GM12878 (cell line): ENCODE data around the gene IL1B.

Experiments used
- CEBPB ChIP-seq, 2 experiments: fragments of 150-350 bp in 1 of 2; IDR thresholded peaks; 2 replicates each; pipeline ENCODE4 v1.6.1; 2012 to 2014; ENCODE audit warnings: low read depth in 2 of 2, low read length in 2 of 2, borderline replicate concordance in 1 of 2, inconsistent platforms in 1 of 2
- CTCF ChIP-seq, 3 experiments: IDR thresholded peaks in 2 of 3; conservative IDR thresholded peaks in 1 of 3; 2 replicates each; pipeline ENCODE4 v1.5.1; 2011; ENCODE audit warnings: low read depth in 3 of 3, low read length in 3 of 3, mild to moderate bottlenecking in 3 of 3, control low read depth in 2 of 3, moderate library complexity in 2 of 3, inconsistent platforms in 1 of 3, mixed read lengths in 1 of 3; ENCODE audit not compliant: control insufficient read depth in 2 of 3, insufficient read depth in 1 of 3; ENCODE audit errors: extremely low read depth in 1 of 3
- DPF2 ChIP-seq: fragments of 450-650 bp; IDR thresholded peaks from 2 replicates; pipeline ENCODE4 v1.6.1; 2017; ENCODE audit warnings: mild to moderate bottlenecking
- JUND ChIP-seq: IDR thresholded peaks from 2 replicates; pipeline ENCODE4 v1.6.1; 2012; ENCODE audit warnings: low read depth, mild to moderate bottlenecking, low read length, improper control_type of control experiment, moderate library complexity
- POLR2AphosphoS5 ChIP-seq: IDR thresholded peaks from 2 replicates; pipeline ENCODE4 v1.6.1; 2011; ENCODE audit warnings: mild to moderate bottlenecking, low read length, inconsistent platforms
- SIN3A ChIP-seq: IDR thresholded peaks from 2 replicates; pipeline ENCODE4 v1.6.1; 2012; ENCODE audit warnings: low read depth, low read length, improper control_type of control experiment
- ZNF24 ChIP-seq: fragments of 450-650 bp; IDR thresholded peaks from 2 replicates; pipeline ENCODE4 v1.6.1; 2017; ENCODE audit warnings: antibody characterized with exemption, mild to moderate bottlenecking

GRCh38 chr2:112835061-112835501 lies 1.5 kb downstream of the IL1B start:
- no peak for TF ChIP-seq CTCF (IDR thresholded peaks at IDR 0.05 in 2 of 3, conservative IDR thresholded peaks at IDR 0.05 in 1 of 3; ENCODE audit: control insufficient read depth in 2 of 3, extremely low read depth in 1 of 3, insufficient read depth in 1 of 3, low read depth in 3 of 3, low read length in 3 of 3)
- TF ChIP-seq ZNF24 = no peak
- no peak for TF ChIP-seq JUND
- TF ChIP-seq DPF2 = no peak
- no peak for TF ChIP-seq POLR2AphosphoS5
- TF ChIP-seq CEBPB (IDR thresholded peaks at IDR 0.05; ENCODE audit: borderline replicate concordance in 1 of 2, low read depth in 2 of 2, low read length in 2 of 2) = no peak
- no peak for TF ChIP-seq SIN3A
